ENCODE data around the gene AKNA.

Gene AKNA

DNA sequence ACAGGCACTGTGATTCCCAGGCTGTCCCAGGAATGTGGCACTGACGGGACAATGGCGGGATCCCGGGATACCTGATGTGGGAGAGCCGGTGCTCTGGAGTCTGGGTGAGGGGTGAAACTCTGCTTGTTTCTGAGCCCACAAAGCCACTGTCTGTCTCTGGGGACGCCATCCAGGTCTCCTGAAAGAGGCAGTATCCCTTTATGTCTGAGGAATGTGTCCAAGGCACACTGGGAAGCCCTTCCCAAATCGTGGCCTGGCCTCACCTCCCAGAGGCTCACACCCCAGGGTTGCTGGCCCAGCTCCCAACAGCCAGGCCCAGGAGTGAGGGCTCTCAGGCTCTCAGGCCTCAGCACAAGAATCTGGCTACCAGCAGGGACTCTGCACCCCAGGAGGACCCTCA, 31.0 kb downstream of the AKNA start:
- DNase-seq, result no peak

DNA sequence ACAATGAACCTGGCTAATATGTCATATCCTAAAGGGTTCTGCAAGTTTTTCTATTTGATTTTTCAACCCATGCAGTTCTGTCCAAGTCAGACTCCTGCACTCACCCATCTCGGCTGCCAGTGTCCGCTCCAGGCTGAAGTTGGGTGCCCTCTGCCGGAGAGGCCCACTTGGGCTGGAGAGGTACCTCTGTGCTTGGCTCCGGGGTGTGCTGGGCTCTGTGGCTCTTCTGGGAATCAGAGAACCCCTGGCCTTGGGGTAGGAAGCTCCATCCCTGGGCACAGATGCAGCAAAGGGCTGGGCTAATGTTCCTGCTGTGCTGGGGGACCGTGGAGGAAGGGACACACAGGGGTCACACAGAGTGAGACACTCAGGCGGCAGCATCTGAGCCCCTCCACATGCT, 32.0 kb downstream of the AKNA start:
- DNase-seq, result no peak

DNA sequence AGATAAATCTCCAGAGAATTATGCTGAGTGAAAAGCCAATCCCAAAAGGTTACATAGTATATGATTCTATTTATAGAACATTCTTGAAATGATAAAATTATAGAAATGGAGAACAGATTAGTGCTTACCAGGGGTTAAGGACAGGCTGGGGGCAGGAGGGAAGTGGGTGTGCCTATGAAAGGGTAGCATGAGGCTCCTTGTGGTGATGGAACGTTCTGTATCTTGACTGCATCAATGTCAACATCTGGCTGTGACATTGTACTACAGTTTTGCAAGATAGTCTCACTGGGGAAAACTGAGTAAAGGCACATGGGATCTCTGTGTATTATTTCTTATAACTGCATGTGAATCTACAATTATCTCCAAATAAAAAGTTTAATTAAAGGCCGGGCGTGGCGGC, 35.9 kb downstream of the AKNA start:
- no peak for DNase-seq

DNA sequence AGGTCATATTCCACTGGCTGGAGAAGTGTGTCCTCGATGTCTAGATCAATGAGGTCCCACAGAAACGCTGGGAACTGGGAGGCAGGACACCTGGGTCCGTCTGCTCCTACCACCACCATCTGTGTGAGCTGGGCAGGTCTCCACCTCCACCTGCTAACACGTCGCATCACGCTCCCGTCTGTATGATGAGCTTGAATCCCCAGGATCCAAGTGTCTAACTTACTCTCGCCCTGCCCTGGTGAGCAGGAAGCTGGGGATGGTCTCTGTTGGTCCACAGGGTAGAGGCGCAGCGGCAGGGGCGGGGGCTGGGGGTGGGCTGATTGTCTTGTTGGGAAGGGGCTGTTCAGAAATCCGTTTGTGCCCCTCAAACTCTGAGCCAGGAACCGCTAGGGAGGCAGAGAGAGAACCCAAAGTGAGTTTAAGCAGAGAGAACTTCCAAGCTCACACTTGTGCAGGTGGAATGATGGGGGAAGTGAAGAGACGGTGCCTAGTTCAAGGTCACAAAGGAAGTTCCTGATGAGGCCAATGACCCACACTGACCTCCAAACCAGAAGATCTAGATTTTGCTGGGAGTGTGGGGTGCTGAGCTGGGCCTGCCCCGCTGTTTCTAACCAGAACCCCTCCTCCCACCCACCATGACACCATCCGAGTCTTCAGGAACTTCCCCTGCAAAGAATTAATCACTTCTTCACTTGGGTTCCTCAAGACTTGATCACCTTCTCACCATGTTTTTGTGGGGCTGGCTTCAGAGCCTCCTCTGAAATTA, 37.0 kb downstream of the AKNA start:
- no peak for DNase-seq

DNA sequence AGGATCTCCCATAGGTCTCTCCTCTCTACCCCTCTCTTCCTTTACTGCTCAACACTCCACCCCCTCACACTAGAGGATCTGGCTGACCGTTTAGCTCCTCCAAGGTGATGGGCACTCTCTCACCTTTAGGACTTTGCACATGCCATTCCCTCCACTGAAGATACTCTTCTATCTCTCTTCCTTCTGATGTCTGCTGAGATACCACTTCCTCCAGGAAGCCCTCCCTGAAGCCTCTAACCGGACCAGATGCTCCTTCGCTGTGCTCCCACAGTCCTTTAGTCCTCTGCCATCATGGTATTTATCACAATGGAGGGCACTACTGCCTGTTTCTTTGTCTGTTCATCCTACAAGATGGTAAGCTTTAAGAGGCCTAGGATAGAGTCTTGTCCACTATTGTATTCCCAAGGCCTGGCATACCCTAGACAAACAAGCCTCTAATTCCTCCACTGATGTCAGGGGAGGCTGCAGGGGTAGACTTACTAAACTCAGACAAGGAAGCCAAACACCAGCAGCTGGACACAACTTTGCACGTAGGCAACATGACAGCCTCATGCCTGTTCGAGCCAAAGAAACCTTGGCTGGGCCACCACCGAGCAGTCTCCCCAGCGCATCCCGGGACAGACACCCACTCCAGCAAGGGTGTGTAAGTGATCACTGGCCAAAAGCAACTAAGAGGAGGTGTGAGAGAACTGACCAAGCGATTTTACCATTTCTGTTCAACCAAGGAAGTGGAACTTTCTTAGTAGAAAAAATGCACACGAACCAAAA, 37.9 kb downstream of the AKNA start:
- no peak for DNase-seq

DNA sequence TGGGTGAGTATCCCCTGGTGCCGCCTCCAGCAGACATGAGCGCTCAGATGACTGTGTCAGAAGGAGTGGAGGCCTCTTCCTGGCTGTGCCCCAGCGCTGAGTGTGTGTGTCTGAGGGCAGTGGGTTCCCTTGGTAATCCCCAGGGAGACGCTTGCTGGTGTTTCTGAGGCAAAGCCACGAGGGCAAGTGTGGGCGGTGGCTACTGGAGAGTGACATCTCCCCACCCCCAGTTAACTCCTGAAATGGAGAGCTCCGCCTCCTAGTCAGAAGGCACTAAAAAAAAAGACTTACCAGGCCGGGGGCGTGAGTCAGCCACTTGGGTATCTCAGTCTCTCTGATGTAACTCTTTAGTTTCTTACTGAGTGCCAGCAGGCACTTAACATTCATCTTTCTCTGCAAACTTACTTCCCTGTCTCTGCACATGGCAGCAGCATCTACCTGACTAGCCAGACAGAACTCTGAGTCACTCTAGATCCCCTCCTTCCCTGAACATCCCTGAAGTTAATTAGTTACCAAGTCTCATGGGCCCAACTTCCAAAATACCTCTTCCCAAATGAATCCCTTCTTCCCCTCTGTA, 38.8 kb downstream of the AKNA start:
- no peak for DNase-seq

DNA sequence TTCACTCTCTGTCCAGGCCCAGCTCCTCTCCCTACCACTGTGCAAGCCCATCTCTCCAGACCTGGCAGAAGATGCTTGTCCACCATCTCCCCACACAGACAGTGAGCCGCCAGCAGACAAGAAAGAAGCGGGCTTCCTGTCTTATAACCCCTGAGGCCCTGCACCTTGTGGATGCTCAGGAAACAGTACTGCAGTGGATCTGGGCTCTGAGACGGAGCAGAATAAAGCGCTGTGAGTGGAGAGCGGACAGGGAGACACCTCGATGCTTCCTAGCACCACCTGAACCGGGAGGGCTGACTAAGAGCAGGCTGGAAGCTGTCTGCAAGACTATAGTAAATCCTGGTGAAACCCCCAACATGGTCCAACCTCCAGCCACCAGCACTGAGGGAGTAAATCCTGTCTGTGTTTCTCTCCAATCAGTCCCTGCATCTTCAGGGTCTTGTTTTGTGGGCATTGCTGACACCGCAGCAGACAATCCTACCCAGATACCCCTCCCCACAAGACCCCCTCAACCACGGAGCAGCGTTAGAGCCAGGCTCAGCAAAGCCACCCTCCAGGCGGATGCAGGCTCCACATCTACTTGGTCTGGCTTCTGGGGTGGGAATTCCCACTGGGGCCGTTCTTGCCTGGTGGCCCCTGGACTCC, 39.4 kb downstream of the AKNA start:
- DNase-seq, result no peak

DNA sequence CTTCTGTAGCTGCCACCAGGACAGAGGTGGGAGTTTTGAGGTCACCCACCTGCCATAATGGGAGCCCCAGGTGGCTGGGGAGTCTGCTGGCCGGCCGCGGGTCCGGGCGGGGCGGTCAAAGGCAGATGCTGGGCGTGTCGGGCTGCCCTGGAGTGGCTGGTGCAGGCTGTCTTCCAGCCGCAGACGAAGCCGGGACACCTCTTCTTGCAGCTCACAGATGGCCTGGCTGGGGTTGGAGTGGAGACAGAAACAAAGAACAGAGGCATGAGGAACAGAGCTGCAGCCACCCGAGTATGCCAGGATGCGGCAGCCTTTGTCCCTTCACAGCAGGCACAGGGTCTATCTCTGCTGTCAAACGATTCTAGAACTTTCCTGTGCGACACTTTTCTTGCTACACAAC, 40.1 kb downstream of the AKNA start:
- DNase-seq, result peak; percentile 65

DNA sequence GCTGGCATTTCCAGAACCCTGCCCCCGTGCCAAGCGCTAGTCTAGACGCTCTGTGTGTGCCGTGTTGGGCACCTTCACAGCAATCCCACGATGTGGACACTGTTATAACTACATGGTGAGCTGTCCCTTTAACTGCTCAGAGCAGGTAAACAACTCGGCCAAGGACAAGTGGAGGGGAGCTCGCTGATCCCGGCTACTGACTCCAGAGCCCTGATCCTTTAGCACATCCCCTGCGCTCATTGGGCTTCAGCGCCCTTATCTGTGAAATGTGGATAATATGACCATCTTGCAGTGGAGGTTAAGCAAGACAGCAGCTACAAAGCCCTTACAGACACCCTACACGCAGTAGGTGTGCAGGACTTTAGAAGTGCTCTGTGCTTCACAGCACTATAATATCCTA, 41.6 kb downstream of the AKNA start:
- DNase-seq, result no peak

DNA sequence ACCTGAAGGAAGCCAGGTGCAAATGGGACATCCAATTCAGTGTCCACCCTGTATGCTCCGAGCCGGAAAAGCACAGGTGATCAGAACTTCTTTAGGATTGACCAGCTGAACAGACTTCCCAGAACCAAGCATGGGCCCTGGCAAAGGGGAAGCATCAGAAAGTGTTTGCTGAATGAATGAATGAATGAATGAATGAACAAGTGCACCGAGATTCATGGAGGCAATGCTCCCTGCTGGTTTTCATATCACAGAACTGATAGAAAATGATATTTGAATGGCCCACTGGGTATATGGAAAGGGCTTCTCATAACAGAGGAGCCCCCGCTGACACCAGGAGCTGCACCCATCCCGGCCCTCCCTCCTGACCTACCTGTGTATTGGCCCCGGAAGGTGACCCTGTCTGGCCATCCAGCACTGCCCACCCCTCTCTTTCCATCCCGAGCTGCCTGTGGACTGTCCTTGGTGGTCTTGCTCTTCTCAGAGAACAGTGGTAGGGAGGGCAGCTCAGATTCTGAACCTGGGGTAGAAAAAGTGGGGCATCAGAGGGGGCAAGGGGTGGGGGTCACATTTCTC, 42.2 kb downstream of the AKNA start:
- no peak for DNase-seq

DNA sequence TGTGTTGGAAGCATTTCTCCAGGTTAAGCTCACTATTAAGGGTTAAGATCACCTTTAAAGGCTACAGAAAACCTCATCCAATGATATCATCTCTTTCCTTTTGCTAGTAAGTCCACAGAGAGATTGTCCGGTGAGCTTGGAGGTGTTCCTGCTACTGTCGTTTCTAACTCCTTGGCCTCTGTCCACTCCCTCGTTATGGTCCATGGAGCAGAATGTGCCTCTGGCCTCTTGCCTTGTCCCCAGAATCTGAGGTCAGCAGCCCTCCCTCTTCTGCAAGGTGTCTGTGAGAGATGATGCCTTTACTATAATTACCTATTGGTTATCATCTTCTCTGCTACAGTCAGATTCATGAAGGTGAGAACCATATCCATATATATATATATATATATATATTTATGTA, 43.1 kb downstream of the AKNA start:
- DNase-seq, result no peak

DNA sequence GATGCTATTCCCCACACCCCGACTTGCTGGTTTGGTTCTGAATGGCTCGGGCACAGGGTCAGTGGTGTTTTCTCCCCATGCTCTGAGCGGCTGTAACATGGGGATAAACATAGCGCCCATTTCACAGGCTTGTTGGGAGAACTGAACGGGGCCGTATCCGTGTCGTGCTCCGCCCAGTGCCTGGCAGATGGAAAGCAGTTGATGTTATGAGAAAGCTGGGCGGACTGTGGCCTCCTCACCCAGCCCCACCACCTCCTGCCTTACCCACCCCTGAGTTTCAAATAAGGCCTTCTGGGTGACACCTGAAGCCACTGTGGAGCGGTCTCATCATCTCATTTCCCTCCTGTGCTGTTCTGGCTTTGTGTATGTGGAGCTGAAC, 43.6 kb downstream of the AKNA start:
- DNase-seq, result no peak

DNA sequence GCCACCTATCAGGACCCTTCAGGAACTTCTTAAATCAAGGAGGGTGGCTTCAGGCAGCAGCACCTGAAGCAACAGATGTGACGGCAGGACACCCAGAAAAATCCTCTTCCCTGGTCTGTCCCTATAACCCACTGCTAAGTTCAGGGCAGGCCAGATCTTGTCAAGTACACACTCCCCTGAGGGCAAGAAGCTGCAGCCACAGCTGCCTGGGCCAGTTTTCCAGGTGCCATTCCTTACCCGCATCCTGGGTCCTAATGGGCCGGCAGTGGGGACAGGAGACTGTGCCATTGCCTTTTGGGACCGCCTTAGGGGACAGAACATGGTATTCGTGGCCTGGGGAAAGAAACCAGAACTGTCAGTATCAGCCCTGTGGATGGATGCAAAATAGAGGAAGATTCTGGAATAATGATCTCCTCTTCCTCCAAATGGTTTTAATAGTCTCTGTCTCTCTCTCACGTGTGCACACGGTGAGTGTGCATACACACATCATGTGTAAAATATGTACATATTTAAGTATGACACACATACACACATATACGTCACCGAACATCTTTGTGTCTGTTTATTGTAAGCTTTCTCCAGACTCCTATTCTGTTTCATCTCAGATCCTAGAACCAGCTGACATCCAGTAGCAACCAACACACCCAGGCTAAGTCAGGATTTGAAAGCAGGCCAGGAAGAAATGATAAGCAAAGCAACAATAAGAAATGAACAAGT, 44.2 kb downstream of the AKNA start:
- no peak for DNase-seq

DNA sequence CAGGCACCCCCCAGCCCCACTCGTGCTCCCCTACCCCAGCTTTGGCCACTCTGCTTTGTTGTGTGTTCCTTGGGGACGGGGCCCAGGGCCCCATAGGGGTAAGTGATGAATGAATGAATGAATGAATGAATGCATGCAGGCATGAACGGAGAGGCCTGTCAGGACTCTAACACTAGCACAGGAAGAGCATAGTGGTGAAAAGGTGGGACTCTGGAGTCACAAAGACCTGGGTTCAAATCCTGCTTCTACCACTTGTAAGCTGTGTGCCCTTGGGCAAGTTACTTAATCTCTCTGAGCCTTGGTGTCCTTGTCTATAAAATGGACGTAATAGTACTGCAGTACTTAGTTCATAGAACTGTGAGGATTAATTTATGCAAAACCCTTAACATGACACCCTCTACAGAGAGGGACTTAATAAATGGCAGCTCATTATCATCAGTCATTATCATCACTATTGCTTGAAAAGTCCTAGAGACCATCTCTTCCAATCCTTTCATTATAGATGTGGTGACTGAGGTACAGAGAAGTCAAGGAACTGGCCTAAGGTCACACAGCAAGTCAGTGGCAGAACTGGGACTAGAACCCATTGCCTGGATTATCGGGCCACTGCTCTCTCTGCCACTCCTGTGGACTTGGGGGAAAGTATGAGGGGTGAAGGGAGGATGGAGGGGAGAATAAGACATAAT, 44.9 kb downstream of the AKNA start:
- DNase-seq, result no peak

DNA sequence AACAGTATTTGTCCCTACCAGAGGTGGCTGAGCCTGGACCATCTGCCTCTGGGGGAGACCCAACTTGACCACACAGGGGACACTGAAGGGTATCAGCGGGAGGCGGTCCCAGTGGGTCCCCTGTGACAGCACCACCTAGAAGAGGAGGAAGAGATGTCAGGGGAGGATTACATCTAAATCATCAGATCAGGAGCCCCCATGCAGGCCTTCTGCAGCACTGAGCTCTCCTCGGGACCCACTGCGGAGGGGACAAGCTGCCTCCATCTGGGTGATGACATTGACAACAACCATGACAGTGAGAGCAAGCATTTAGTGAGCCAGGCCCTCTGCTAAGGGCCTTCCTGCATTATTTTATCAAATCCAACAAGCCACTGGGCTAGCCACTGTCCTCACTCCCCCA, 45.8 kb downstream of the AKNA start:
- no peak for DNase-seq

DNA sequence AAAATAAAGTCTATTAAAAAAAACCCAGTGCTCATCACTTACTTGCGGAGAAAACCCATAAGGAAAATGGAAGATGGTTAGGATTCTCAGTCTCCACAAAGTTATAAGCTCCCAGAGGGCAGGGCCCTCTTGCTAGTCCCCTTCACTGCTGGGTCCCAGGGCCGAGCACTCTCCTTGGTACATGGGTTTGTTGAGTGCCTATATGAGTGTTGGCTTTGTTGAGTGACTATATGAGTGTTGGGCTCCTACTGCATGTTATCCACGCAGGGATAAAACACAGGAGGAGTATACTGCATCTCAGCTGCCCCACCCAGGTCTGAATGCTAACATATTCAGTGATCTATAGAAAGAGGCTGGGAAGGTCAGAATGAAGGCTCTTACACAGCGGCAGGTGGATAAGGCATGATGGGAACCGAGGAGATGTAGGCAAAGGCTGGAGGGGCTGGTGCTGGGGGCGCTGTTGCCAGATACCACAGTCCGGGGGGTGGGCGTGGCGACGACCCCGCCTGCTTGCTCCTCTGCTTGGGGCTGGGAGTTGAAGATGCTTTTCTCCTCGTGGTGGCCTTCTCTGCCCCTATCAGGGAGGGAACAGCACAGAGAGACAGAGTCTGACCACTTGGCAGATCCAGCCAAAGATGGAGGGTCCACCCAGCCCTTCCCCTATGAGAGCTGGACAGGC, 46.5 kb downstream of the AKNA start:
- DNase-seq, result no peak

DNA sequence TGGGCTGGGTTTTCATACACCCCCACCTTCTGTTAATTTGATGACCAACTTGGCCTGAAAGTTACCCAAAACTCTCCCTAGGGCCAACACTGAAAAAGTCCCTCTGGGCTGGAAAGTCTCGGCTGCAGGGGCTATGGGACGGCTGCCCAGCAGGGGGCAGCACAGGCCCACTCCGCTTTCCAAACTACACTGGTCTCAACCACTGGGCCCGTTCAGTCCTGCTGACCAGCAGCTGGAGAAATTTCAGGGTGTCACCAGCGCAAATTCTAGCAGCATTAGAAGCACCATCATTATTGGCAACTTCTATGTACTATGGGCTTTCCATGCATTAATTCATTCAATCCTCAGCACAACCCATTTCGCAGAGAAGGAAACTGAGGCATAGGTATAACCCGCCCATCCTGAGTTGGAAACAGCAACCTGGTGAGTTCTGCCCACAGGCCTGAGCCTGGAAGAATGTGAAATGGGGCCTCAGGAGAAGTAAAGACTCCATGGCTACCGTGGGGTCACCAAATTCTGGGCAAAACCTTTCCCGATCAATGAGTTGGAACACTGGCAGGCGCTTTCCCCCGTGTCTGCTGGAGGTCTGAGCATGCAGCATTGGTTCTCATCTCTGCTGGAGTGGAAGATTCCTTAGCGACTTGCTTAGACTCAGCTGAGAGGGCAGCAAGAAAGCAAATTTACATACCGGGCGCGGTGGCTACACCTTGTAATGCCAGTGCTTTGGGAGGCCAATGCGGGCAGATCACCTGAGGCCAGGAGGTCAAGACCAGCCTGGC, 48.5 kb downstream of the AKNA start:
- DNase-seq, result peak; percentile 27

DNA sequence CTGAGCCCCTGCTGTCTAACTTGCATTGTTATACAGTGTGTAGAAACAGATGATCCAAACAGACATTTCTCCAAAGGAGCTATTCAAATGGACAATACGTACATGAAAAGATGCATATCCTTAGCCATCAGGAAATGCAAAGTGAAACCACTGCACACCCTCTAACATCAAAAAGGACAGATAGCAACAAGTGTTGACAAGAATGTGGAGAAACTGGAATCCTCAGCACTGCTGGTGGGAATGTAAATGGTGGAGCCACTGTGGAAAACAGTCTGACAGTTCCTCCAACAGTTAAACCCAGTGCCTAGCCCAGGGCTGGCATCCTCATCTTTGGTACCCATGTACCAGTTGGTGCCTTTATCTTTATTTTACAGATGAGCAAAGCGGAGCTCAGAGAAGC, 49.6 kb downstream of the AKNA start:
- DNase-seq, result no peak

DNA sequence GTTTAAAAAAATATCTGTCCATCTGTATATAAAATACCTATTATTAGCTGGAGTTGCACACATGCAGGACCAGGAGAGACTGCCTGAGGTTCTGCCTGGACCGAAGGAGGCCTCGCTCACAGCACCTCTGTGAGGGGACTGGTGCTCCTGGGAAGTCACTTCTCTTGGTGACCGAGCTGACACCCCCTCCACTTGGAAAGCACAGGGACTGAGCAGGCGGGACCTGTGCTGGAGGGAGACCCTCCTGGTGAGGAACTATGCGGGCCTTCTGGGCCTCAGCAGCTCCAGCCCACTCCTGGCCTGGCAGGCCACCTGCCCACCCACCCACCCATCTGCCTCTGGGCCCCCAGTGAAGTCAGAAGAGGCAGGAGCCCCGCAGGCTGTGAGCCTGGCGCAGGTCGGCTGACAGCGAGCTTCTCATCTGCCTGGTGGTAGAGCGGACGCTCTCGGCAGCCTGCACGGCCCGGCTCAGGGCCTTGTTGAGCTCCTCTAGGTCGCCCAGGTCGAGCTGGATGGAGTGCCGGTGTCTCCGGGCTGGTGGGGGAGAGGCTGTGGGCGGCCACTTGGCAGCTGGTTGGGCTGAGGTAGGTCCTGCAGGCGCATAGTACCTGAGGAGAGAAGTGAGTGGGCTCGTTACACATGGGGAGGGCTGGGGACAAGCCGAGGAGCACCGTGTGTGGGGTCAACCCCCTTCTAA, 50.9 kb downstream of the AKNA start:
- no peak for DNase-seq

DNA sequence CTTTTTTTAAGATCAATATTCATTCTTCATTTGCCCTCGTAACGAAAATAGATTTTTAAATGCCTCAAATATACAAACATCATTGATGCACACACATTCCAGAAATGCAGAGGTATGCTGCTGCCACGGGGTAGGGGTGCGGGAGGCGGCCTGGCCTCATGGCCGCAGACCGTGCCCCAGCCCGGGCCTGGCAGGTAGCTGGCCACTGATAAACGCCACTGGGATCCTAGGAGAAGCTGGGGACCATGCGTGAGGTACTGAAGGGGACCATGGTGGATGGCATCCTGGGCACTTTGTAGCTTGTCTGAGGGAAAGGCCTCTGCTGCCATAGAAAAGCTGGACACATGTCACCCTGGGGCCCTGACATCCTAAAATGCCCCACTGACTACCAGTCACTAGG, 51.6 kb downstream of the AKNA start:
- no peak for DNase-seq

All from midbrain (tissue), 1 donor.